GM10248 (cell line): ENCODE measurements around the gene ACBD6.
"Not testable (repeated sequence)": the region's sequence is repeated elsewhere in the genome, so short reads cannot be mapped to it uniquely, and the experiment has no call there.

Experiments used
- CTCF ChIA-PET: fragments of 300-600 bp; sonication (Branson Sonifier 250); formaldehyde crosslinking; extraction: SDS; loops from one replicate; lab custom pipeline; 2021; ENCODE audit warnings: antibody characterized with exemption; lab: Yijun Ruan, JAX
- POLR2A ChIA-PET: fragments of 350-650 bp; sonication (Branson Sonifier 250); formaldehyde crosslinking; extraction: SDS; loops from one replicate; lab custom pipeline; 2020; ENCODE audit warnings: antibody characterized with exemption; lab: Yijun Ruan, JAX
- DNase-seq: peaks from one replicate; pipeline ENCODE4 v3.0.0; 2012; ENCODE audit errors: extremely low spot score
- TF ChIP-seq, protein P1 (sequence below): IDR thresholded peaks from 2 replicates; pipeline ENCODE4 v1.5.1; 2012; ENCODE audit warnings: mild to moderate bottlenecking, low read depth; ENCODE audit errors: extremely low read depth, missing control alignments, control extremely low read depth

Gene ACBD6

DNA sequence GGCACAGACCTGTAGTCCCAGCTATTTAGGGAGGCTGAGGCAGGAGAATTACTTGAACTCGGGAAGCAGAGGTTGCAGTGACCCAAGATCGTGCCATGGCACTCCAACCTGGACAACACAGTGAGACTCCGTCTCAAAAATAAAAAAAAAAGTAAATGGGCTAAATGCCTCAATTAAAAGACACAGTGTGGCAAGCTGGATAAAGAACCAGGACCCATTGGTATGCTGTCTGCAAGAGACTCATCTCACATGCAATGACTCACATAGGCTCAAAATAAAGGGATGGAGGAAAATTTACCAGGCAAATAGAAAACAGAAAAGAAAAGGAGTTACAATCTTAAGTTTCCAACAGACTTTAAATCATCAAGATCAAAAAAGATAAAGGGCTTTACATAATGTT, 40.3 kb downstream of the ACBD6 start:
- CTCF ChIA-PET, result interaction anchor here (0.8 to 2.2 kb wide), 5 partner anchors 12 to 34 kb away, joined by 3 to 6 read pairs (median 4); no protein-coding TSS in a partner anchor
- no peak for DNase-seq
- POLR2A ChIA-PET, result interaction anchor here (0.6 kb wide), 1 partner anchor 39 kb away, joined by 3 read pairs; no protein-coding TSS in a partner anchor
- TF ChIP-seq, protein P1, sequence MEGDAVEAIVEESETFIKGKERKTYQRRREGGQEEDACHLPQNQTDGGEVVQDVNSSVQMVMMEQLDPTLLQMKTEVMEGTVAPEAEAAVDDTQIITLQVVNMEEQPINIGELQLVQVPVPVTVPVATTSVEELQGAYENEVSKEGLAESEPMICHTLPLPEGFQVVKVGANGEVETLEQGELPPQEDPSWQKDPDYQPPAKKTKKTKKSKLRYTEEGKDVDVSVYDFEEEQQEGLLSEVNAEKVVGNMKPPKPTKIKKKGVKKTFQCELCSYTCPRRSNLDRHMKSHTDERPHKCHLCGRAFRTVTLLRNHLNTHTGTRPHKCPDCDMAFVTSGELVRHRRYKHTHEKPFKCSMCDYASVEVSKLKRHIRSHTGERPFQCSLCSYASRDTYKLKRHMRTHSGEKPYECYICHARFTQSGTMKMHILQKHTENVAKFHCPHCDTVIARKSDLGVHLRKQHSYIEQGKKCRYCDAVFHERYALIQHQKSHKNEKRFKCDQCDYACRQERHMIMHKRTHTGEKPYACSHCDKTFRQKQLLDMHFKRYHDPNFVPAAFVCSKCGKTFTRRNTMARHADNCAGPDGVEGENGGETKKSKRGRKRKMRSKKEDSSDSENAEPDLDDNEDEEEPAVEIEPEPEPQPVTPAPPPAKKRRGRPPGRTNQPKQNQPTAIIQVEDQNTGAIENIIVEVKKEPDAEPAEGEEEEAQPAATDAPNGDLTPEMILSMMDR, result no peak

DNA sequence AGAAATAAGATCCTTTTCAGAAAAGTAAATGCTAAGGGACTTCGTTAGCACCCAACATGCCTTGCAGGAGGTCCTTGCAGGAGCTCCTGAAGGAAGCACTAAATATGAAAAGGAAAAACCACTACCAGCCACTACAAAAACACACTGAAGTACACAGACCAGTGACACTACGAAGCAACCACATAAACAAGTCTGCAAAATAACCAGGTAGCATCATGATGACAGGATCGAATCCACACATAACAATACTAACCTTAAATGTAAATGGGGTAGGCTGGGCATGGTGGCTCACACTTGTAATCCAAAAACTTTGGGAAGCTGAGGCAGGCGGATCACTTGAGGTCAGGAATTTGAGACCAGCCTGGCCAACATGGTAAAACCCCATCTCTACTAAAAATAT, 40.7 kb downstream of the ACBD6 start:
- ChIA-PET CTCF (interaction anchor here (0.8 to 2.2 kb wide), 4 partner anchors 12 to 33 kb away, joined by 3 to 5 read pairs (median 4); no protein-coding TSS in a partner anchor), POLR2A (interaction anchor here (0.6 kb wide), 1 partner anchor 39 kb away, joined by 3 read pairs; no protein-coding TSS in a partner anchor)
- DNase-seq, result not testable (repeated sequence)

DNA sequence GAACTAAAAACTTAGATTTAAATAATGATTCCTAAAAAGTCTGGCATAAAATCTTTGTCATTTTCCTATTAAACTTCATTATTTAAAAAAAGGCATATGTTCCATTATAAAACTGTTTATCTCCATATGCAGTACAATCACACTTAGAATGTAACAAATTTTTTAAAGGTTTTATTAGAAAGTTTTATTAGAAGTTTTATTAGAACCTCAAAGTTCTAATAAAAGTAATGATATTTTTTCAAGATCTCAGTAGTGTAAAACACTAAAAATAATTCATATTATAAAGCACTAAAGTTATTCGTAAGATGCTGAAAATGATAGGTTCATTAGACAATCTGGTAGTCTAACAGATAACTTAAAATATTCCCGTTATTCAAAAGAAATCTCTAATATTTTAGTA, 43.6 kb downstream of the ACBD6 start:
- no peak for DNase-seq
- ChIA-PET CTCF (no interaction called here), POLR2A (no interaction called here)
- TF ChIP-seq, protein P1, result no peak

DNA sequence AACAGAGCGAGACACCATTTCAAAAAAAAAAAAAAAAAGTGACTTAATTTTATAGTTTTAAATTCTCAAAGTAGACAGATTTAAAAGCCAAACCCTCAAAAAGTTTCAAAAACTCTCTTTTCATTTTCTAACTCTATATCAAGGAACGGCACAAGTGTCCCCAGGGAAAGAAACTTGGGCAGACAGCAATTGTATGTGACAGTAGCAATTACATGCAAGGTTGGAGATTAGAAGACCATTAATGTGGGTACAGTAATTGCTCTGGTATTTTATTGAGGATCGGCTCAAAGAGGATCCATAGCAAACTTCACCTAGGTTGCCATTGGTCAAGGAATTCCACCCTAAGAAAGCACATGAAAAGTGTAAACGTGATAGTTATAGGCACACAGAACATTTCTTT, 46.2 kb downstream of the ACBD6 start:
- POLR2A ChIA-PET, result no interaction called here
- no peak for DNase-seq
- TF ChIP-seq, protein P1, result no peak
- CTCF ChIA-PET, result no interaction called here

DNA sequence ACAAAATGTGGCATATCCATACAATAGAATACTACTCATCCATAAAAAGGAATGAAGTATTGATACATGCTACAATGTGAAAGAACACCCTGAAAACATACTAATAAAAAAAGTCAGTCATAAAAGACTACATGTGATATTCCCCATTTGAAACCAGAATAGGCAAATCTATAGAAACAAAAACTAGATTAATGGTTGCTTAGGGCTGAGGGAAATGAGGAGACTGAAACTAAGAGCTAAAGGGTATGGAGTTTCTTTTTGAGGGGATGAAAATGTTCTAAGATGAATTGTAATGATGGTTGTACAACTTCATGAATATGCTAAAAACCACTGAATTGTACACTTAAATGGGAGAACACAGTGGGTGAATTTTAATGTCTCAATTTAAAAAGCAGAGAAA, 50.9 kb downstream of the ACBD6 start:
- DNase-seq, result no peak
- ChIA-PET POLR2A (no interaction called here), CTCF (no interaction called here)
- TF ChIP-seq, protein P1, result no peak

DNA sequence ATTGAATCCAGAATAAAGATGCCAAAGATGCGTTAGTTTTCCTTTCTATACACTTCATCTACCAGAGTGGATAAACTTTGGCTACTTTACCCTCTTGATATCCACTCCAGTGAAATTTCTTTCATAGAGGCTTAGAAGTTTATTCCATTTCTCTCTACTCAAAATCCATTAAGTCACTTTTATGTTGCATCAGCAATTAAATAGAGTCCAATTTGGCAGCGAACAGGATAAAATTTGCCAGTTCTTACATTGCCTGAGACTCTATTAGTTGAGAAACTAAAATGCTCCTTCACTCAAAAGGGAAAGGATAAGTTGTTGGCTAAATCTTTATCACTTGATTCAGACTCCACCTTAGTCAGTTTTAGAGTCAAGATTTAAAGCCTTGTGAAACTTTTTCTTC, 57.9 kb downstream of the ACBD6 start:
- no peak for DNase-seq
- CTCF ChIA-PET, result interaction anchor here (1.1 kb wide), 1 partner anchor 262 kb away, joined by 3 read pairs; no protein-coding TSS in a partner anchor
- POLR2A ChIA-PET, result no interaction called here
- TF ChIP-seq, protein P1, result no peak

DNA sequence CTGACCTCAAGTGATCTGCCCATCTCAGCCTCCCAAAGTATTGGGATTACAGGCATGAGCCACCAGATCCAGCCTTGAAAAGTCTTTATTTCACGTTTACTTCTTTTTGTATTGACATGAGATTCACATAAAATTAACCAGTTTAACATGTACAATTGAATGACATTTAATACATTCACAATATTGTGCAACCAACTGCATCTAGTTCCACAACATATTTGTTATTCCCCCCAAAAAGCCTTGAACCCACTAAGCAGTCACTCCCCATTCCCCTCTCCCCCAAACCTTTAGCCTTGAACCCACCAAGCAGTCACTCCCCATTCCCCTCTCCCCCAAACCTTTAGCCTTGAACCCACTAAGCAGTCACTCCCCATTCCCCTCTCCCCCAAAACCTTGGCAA, 62.0 kb downstream of the ACBD6 start:
- no peak for DNase-seq
- TF ChIP-seq, protein P1, result no peak
- ChIA-PET CTCF (no interaction called here), POLR2A (no interaction called here)
